Progenitor cell of endocrine pancreas (in vitro differentiated cells): ENCODE data around the gene CENPV. TPM values are rescaled to one million over a fixed set of nuclear protein-coding genes. Genes with fewer than 3 reads are reported as not detected.

Source experiments
- DNase-seq: peaks from one replicate; pipeline ENCODE4 v3.0.0; 2021; ENCODE audit warnings: low spot score; ENCODE audit not compliant: unreplicated experiment
- H3K27ac Mint-ChIP-seq: 2 replicates; pipeline ENCODE4 v1.8.0; 2021; ENCODE audit warnings: mild to moderate bottlenecking, moderate library complexity, mixed read lengths
- H3K27me3 Mint-ChIP-seq: 2 replicates; pipeline ENCODE4 v1.8.0; 2021; ENCODE audit warnings: mixed read lengths
- H3K36me3 Mint-ChIP-seq: 2 replicates; pipeline ENCODE4 v1.8.0; 2022; ENCODE audit warnings: mixed read lengths; ENCODE audit not compliant: insufficient read depth
- H3K4me1 Mint-ChIP-seq: 2 replicates; pipeline ENCODE4 v1.8.0; 2021; ENCODE audit warnings: low read depth, mixed read lengths
- H3K4me3 Mint-ChIP-seq: 2 replicates; pipeline ENCODE4 v1.8.0; 2021; ENCODE audit warnings: low read depth, mild to moderate bottlenecking, moderate library complexity, mixed read lengths
- H3K9me3 Mint-ChIP-seq: 2 replicates; pipeline ENCODE4 v1.8.0; 2021; ENCODE audit warnings: low read depth, mixed read lengths
- total RNA-seq: library from RNA; stranded (reverse); gene quantifications from 2 replicates; pipeline ENCODE4 v1.2.1, GENCODE V29; 2021
- TF ChIP-seq, protein P1 (sequence below): fragments of 200-600 bp; sonication (generic); IDR thresholded peaks from one replicate; pipeline ENCODE4 v1.5.0; 2021; ENCODE audit warnings: antibody characterized with exemption, mild to moderate bottlenecking; ENCODE audit not compliant: unreplicated experiment

Gene CENPV
- total RNA-seq, 1 donor from 2014 or later, result 201 TPM

DNA sequence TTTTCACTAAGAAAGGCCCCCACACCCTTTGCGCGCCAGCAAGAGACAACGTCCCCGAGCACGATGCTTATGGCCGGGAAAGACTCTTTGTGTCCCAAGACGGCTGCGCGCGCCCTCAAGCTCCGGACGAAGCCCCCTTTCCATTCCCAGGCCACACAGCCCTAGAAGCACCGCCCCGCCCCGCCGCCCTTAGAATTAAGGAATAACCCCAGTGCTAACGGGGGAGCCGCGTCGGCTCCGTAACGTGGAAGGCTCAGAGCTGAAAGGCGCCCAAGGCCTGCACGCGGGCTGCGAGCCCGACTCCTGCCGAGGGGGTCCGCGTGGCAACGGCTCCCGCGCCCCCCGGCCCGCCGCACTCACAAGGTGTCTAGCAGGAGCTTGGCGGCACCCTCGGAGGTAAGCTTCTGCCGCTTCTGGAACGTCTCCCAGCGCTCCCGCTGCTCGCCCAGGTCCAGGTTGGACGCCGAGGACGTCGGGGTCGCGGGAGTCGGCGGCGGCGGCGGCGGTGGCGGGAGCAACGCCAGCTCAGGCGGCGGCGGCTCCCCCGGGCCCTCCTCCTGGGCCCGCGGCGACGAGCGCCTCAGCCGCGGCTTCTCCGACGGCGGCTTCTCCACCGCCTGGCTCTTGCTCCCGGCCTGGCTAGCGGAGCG, 477 bp downstream of the CENPV start:
- peak overlapping the region; percentile 100 for H3K27ac Mint-ChIP-seq
- peaks cover 9% of the 10 kb centered on the region for H3K36me3 Mint-ChIP-seq
- TF ChIP-seq, protein P1, sequence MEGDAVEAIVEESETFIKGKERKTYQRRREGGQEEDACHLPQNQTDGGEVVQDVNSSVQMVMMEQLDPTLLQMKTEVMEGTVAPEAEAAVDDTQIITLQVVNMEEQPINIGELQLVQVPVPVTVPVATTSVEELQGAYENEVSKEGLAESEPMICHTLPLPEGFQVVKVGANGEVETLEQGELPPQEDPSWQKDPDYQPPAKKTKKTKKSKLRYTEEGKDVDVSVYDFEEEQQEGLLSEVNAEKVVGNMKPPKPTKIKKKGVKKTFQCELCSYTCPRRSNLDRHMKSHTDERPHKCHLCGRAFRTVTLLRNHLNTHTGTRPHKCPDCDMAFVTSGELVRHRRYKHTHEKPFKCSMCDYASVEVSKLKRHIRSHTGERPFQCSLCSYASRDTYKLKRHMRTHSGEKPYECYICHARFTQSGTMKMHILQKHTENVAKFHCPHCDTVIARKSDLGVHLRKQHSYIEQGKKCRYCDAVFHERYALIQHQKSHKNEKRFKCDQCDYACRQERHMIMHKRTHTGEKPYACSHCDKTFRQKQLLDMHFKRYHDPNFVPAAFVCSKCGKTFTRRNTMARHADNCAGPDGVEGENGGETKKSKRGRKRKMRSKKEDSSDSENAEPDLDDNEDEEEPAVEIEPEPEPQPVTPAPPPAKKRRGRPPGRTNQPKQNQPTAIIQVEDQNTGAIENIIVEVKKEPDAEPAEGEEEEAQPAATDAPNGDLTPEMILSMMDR, result no peak
- no peaks in the 10 kb centered on the region for H3K27me3 Mint-ChIP-seq
- H3K4me3 Mint-ChIP-seq, result peak overlapping the region; percentile 95
- peaks cover 12% of the 10 kb centered on the region for H3K4me1 Mint-ChIP-seq
- H3K9me3 Mint-ChIP-seq, result no peaks in the 10 kb centered on the region
- peak; percentile 29 for DNase-seq

DNA sequence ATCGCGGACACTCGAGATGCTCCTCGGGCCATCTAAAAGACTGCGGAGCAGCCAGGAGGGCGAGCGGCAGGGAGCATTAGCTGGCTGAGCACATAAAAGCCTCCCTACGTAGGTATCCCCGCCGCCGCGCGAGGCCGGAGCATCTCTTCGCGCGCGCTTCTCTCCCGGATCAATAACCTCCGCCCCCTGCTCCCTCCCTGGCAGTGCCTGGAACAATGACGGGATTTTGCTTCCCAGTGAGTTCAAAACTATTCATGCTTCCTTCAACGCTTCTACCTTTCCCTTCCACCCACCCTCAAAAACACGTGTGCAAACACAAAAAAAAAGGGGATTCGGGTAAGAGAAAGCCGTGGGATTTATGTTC, 984 bp downstream of the CENPV start:
- Mint-ChIP-seq H3K4me1 (peaks cover 12% of the 10 kb centered on the region), H3K9me3 (no peaks in the 10 kb centered on the region), H3K36me3 (peaks cover 12% of the 10 kb centered on the region), H3K27me3 (no peaks in the 10 kb centered on the region), H3K27ac (peak overlapping the region; percentile 100), H3K4me3 (peak overlapping the region; percentile 95)
- TF ChIP-seq, protein P1, result no peak
- peak; percentile 65 for DNase-seq

DNA sequence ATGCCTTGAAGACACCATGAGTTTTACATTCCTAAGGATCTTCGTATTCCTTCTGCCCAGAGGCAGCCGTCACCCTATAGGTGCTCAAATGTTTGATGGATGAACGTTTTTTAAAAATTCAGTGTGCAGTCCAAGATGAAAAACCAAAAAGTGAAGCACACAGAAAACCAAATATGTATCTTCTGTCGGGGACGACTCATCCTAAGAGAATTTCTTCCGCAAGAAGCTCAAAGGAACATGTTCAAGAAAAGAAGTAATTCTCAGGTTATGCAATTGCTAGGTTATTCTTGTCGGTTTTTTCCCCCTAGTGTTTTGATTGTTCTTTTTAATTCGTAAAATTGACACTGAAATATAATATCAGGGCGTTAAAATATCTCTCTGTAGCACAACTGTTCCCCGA, 1.4 kb downstream of the CENPV start:
- Mint-ChIP-seq H3K27me3 (no peaks in the 10 kb centered on the region), H3K4me1 (peaks cover 12% of the 10 kb centered on the region), H3K9me3 (no peaks in the 10 kb centered on the region), H3K4me3 (peak overlapping the region; percentile 95), H3K27ac (peak overlapping the region; percentile 100), H3K36me3 (peaks cover 12% of the 10 kb centered on the region)
- TF ChIP-seq, protein P1, result no peak
- no peak for DNase-seq

DNA sequence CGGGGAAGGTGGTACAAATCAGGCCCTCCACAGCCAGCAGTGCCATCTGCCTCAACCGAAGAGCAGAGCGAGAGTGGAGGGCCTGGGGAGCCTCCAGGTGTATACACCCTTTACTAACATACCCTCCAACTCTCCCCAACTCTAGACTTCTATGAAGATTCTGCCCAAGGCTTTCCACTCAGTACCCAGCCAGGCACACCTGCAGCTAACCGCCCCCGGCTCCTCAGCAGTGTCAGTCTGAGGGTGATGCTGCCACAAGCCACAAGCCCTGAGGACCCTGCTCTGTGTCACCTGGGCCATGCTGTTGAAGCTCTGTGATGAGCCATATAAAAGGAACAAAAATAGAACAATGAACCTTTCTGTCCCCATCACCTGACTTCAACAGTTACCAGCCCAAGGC, 3.8 kb downstream of the CENPV start:
- H3K4me1 Mint-ChIP-seq, result peaks cover 12% of the 10 kb centered on the region
- DNase-seq, result no peak
- H3K27me3 Mint-ChIP-seq, result no peaks in the 10 kb centered on the region
- H3K4me3 Mint-ChIP-seq, result no peak overlapping the region
- TF ChIP-seq, protein P1, result no peak
- no peak overlapping the region for H3K27ac Mint-ChIP-seq
- H3K9me3 Mint-ChIP-seq, result no peaks in the 10 kb centered on the region
- peaks cover 14% of the 10 kb centered on the region for H3K36me3 Mint-ChIP-seq

DNA sequence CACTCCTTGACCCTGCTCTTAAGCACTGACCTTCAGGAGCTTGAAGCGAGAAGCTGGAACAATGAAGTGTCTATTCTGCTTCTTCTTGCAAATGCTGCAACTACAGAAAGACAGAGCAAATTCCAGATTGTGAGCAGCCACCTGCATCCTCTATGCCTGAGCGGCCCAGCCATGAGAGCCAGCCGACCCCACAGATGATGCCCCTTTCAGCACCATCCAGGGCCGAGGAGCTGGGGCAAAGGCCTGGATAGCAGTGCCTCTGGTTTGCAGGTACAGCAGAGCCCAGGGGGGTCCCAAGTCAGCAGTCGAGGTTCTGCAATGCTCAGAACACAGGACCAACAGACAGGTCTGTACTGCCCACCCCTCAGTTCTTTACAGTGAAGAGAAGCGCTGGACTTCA, 4.7 kb downstream of the CENPV start:
- Mint-ChIP-seq H3K9me3 (no peaks in the 10 kb centered on the region), H3K4me1 (peaks cover 12% of the 10 kb centered on the region), H3K36me3 (peaks cover 19% of the 10 kb centered on the region), H3K27ac (no peak overlapping the region), H3K4me3 (no peak overlapping the region), H3K27me3 (no peaks in the 10 kb centered on the region)
- TF ChIP-seq, protein P1, result no peak
- no peak for DNase-seq
